DMS153 (cell line): ENCODE data around the gene NEURL2.
"Not testable (repeated sequence)": the region's sequence is repeated elsewhere in the genome, so short reads cannot be mapped to it uniquely, and the experiment has no call there.

ENCODE experiments used
- DNase-seq: peaks from one replicate; lab custom pipeline; 2025; lab: John Stamatoyannopoulos, UW

The NEURL2 gene

DNA sequence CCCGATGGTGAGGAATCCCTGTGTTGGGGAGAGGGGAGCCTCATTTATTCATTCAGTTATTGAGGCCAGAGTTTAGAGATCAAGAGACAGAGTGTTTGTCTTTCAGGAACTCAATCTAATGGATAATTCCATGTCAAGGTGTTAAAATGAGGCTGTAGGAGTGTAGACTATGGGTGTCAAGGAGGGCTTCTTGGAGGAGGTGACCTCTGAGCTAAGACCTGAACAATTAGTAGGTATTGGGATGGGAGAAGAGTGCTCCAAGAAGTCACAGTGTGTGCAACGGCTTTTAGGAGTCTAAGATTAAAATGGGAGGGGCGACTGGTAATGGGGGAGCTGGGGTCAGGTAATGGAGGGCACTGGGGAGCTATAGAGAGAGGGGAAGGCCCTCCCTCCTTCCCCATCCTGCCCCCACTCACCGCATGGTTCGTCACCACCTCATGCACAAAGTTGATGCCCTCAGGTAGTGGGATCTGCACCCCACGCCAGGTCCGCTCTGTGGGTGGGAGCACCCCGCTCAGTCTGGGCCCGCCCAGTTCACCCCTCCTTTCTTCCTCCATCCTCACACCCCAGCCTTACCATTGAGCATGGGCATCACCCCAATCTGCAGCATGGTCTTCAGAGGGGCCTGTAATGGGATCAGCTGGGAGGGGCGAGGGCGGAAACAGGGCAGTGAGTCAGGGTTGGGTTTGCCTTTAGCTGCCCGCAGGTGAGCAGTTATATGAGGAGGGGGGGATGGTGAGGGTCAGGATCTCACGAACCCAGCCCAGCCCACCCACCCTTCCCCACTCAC is 8.2 kb upstream of the NEURL2 start:
- no peak for DNase-seq

DNA sequence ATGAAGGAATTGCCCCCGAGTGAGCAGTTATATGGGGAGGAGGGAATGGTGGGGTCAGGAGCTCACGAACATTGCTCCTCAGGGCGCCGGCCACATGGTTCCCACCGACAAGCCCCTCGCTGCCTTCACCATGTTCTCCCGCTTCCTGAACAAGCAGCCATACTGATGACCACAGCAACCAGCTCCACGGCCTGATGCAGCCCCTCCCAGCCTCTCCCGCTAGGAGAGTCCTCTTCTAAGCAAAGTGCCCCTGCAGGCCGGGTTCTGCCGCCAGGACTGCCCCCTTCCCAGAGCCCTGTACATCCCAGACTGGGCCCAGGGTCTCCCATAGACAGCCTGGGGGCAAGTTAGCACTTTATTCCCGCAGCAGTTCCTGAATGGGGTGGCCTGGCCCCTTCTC is 7.3 kb upstream of the NEURL2 start:
- no peak for DNase-seq

DNA sequence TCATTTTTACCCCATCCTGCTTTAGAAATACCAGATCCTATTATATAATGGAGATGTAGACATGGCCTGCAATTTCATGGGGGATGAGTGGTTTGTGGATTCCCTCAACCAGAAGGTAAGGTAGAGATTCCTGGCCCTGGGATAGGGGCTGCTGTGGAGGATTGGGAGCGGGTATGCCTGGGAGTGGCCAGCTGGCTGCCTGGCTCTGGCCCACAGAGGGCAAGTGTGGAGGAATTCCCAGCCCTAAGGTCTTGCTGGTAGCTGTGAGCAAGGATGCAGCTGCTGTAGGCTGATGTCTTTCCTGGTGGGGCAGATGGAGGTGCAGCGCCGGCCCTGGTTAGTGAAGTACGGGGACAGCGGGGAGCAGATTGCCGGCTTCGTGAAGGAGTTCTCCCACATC is 6.7 kb upstream of the NEURL2 start:
- no peak for DNase-seq

DNA sequence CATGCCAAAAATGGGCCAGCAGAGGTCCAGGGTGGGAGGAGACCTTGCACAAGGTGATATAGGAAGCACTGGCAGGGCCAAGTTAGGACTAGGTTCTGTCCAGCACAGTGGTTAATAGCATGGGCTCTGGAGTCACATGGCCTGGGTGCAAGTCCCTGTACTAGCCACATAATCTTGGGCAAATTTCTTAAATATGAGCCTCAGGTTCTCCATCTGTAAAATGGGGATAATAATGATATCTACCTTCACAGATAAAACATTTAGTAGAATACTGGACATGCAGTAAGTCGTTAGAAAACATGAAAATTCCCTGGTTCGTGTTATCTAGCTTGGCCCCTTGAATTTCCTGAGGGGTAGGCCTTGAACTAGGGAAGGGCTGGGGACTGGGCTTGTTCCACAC is 6.3 kb upstream of the NEURL2 start:
- DNase-seq, result no peak

DNA sequence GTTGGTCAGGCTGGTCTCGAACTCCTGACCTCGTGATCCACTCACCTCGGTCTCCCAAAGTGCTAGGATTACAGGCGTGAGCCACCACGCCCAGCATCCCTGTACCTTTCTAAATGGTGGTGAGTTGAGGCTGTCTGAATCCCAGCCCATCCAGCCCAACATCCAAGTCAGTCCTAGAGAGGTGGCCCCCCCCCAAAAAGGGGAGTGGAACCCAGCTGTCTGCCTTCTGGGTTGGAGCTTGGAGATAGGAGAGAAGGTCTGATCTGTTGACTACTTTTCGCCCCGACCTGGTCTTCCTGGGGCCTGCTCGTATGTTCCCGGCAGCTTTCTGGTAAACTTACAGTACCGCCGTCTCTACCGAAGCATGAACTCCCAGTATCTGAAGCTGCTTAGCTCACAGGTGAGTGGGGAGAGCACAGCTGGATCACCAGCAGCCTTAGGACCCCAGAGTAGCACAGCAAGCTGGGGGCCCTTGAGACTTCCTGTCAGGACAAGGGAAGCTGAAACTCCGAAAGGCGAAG is 5.7 kb upstream of the NEURL2 start:
- DNase-seq, result no peak

DNA sequence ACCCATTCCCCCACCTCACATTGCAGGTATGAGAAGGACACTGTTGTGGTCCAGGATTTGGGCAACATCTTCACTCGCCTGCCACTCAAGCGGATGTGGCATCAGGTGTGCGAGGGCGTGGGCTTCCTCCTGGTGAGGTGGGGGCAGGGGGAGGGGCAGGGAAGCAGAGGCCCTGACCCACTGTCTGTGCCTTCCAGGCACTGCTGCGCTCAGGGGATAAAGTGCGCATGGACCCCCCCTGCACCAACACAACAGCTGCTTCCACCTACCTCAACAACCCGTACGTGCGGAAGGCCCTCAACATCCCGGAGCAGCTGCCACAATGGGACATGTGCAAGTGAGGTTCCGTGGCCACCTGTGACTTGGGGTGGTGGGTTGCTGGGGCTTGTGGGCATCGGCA is 3.8 kb upstream of the NEURL2 start:
- DNase-seq, result no peak

DNA sequence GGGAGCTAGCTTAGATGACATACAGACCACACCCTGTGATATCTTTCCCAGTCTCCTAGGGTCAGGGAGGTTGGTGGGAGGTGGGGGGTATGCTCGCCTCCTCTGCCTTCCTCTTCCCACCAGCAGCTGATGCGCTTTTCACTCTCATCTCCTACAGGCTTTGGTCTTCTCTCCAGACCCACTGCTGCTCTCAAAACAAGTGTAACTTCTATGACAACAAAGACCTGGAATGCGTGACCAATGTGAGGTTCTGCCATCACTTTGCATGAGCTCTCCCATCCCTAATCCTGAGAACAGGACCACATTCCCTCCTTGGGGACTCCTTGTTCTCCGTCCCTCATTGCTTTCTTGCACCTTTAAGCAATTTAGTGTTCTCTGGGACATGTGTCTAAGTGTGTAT is 2.8 kb upstream of the NEURL2 start:
- DNase-seq, result no peak

DNA sequence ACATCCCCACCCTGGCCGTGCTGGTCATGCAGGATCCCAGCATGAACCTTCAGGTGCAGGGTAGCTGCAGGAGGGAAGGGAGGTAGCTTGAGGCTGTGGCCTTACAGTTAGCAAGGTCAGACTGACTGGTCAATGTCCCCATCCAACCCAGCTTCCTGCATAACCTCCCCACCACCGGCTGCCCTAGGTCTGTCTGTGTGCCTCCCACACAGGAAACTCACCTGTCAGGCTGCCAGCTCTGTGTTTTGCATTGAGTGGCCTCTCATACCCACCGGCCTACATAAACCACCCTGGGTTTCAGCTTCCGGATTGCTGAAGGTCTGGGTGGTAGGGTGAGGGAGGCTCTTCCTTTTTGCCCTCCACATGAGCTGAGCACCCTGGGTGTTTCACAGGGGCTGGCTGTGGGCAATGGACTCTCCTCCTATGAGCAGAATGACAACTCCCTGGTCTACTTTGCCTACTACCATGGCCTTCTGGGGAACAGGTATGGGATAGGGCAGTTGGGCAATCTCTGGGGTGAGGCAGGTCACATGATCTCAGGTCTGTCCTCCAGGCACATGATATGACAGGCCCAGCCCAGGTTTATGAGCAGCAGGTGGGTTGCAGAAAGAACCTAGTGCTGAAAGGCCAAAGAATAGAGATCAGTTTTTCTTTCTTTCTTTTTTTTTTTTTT is 2.0 kb upstream of the NEURL2 start:
- no peak for DNase-seq

DNA sequence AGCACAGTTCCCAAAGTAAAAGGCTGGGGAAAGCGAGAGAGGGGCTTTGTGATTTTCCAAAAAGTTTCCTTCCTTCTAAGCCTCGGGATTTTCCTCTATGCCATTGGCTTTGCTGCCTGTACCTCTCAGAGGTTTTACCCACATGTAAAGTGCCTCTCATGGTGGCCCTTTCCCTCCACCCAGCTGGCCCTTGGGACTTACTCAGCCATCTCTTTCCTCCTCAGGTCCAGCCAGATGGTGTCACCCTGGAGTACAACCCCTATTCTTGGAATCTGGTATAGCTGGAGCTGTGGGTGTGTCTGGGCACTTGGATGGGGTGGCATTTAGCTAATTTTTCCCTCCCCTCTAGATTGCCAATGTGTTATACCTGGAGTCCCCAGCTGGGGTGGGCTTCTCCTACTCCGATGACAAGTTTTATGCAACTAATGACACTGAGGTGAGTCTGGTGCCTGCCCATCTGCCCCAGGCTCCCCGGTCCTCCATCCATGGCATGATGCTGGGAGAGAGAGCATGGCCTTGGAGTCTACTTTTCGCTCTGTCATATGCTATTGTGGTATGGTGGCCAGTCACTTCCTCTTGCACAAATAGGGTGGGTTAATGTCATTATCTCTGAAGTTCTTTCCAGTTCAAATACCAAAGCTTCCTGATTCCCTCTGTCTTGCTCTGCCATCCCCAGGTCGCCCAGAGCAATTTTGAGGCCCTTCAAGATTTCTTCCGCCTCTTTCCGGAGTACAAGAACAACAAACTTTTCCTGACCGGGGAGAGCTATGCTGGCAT is 1.2 kb upstream of the NEURL2 start:
- DNase-seq, result no peak

DNA sequence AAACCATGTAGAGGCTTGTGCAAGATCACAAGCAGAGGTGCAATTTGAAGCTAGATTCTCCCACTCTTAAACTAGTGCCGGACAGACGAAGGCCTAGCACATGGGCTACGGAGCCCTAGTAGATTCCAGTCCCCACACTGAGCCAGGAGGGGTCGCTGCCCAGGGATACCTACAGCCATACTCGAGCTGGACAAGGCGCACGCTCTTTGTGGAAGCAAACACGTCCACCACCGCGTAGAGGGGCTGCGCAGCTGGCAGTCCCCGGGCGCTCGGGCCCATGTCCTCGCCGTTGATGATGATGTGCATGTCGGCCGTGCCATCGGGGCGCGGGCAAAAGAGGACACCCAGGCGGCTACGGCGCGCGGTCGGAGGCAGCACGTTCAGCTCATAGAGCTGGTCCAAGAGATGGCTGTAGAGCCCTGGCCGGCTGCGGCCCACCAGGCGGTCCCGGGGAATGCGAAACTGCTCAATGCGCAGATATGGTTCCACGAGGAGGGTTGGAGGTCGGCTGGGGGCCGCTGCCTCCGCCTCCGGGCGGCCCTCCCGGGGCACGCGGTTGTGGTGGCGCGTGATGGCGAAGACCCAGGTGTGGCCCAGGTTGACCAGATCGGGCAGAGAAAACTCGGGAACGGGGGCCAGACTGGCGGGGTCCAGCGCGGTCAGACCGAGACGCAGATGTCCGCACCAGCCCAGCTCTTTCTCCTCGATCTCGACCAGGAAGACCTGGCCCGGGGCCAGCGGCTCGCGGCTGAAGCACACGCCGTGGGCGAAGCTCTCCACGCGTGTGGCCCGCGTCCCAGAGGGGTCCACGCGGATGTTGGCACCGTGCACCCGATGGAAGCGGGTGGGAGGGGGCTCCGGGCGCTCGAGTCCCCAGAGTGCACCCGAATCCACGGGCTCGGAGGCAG is 677 bp downstream of the NEURL2 start:
- peak; percentile 33 for DNase-seq

DNA sequence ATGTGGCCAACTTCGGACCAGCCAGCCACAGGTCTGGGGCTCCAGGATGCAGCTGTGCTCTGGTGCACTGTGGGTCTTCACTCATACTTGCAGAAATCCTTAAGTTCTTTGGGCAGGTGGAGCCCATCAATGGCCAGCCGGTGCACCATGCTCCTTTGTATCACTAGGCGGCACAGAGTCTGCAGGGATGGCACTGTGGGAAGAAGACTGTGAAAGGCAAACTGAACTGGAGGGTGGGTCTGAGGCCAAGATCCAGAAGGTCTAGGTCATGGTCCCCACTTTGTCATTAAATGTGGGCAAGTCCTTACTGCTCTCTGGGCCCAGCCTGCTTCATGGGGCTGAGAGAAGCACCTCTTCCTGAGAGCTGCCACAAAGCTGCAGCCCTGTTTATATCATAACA is 2.3 kb downstream of the NEURL2 start:
- no peak for DNase-seq

DNA sequence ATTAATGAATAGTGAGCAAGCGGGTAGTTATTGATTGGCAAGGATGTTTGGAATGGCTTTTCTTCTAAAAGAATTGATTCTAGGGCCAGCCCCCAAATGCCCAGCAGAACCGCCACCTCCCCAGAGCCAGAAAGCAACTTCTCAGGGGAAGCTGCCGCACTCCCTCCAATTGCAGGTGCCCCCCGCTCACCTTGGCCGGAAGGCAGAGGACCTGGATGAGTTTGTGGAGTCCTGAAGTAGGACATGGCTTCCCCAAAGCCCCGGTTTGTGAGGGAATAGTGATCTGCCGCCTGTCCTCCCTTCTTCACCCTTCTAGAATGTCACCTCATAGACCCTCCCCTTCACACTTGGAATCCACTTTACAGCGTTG is 3.7 kb downstream of the NEURL2 start, which contains the start of gene SPATA25:
Gene SPATA25, minus strand, starts transcription at position 277 of the 370 bp plus-strand sequence. Its CDS starts 32 bp downstream, at position 245.
- DNase-seq, result no peak

DNA sequence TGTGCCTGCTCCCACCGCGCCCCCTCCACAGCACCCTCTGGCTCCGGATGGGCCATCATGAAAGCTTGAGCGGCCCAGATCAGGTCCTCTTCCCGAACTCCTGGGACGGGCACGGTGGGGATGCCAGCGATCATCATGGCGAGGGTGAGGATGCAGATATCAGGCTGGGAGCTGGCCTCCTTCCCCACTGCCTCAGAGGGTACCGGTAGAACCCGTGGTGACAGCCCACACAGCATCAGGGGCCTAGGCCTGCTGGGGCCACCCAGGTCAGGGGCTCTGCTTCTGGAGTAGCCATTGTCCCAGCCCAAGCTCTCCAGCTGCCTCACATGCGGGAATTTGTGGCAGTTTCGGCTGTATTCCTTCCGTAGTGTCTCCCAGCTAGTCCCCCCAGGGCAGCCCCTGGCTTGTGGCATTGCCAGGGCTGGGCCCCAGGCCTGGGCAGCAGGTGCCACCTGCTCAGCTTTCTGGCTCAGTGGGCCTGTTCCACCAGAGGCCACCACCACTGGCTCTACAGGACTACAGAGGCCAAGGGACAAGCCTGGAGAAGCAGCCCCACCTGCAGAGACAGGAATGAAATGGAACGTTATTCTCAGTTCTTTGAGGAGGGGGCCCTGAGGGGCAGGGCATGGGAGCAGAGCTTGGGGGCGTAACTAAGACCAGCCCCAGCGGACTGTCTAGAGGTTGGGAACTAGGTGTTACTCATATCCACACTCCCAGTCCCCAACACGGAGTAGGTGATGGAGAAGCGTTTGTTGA is 4.2 kb downstream of the NEURL2 start:
- DNase-seq, result no peak

DNA sequence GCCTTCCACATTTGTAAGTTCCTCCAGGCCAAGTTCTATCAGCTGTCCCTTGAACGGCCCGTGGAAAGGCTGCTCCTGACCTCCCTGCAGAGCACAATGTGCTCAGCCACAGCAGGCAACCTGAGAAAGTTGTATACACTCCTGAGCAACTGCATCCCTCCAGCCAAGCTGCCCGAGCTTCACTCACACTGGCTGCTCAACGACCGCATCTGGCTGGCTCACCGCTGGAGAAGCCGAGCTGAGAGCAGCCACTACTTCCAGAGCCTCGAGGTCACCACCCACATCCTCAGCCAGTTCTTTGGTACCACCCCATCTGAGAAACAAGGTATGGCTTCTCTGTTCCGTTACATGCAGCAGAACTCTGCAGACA is 7.9 kb downstream of the NEURL2 start:
- DNase-seq, result no peak

DNA sequence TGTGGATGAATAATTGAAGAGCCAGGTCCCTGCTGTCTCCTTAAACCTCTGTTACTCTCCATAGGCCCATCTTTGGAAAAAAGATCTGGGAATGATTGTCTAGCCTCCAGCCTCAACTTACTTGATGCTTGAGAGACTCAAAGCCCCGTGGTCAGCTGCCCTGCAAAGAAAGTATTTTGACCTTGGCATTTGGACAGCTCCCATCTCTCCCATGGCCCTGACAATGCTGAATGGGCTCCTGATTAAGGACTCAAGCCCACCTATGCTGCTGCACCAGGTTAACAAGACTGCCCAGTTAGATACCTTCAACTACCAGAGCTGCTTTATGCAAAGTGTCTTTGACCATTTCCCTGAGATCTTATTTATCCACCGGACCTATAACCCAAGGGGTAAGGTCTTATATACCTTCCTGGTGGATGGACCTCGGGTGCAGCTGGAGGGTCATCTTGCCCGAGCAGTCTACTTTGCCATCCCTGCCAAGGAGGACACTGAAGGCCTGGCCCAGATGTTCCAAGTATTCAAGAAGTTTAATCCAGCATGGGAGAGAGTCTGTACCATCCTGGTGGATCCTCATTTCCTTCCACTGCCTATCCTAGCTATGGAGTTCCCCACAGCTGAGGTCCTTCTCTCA is 8.4 kb downstream of the NEURL2 start:
- no peak for DNase-seq

DNA sequence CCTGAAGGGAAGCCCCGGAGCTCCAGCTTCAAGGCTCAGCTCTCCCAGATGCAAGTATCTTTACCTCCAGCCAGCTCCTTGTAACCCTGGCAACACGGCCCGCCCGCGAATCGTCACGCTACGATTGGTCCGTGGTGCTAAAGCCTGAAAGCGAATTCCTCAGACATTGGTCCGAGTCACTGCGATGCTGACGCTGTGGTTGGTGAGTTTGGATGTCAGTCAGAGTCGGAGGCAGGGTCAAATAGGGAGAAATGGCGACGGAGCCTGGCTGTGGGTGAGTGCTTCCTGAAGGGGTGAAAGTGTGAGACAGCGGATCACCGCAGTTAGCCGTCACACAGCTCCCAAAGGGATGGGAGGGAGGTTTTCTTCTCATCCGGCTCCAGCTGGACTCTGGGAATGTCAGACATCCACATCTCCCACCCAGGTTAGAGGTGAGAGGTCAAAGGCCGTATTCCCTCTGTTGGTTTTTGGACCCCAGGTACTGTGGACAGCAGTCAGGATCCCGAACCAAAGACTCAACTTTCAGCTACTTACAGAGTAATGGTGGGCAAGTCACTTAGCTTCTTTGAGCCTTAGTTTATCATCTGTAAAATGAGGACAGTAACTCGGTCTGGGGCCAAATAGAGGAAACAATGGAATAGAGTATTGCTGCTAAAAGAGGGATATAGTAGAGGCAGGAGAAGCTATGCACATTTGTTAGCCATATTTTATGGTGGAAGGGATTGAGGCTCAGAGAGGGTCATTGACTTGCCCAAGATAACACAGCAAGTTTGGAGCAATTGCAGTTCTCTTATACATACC is 9.8 kb downstream of the NEURL2 start, which contains the start of gene ZSWIM1:
Gene ZSWIM1, plus strand, starts transcription at position 240 of the 801 bp plus-strand sequence. CDS start 1,366 bp downstream, outside the sequence.
- DNase-seq, result peak; percentile 98

DNA sequence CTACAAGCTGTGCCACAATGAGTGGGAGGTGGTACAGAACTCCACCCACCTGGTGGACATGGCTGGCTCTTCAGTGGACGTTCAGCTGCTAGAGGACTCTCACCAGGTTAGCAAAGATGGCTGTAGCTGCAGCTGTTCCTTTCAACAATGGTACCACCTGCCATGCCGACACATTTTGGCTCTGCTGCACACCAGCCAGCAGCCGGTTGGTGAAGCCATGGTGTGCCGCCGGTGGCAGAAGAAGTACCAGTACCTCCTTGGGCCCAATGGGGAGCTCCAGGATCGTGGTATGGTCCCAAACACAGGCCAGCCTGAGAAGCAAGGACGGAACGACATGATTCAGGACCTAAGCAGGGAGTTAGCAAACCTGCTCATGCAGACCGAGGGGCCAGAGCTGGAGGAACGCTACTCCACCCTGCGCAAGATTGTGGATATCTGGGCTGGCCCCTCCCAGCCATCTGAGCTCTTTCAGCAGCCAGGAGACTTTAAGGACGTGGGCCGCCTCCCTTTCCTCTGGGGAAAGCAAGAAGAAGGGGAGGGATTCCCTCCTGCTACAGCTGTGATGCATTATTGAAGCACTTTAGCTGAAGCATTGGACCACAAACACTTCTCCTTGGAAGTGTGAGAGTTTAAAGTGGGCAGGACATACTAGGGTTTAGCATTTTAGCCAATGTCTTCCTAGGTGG is 12.8 kb downstream of the NEURL2 start:
- no peak for DNase-seq

DNA sequence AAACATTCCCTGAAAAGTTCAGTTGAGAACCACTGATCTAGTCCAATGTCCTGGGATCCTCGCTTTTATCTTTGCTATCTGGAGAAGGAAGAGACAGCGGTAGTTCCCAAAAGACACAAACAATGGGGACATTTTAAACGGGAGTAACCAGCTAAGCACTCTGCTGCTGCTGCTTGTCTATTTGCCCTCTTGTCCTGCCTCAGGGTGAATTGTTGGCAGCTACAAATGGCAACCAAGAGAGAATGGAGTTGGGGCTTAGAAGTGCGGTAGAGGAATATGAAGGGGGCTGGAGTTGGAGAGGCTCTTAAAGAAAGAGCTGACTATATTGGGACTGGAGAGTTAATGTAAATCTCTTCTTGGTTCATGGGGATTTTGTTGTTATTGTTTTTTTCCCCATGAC is 16.4 kb downstream of the NEURL2 start:
- DNase-seq, result no peak

DNA sequence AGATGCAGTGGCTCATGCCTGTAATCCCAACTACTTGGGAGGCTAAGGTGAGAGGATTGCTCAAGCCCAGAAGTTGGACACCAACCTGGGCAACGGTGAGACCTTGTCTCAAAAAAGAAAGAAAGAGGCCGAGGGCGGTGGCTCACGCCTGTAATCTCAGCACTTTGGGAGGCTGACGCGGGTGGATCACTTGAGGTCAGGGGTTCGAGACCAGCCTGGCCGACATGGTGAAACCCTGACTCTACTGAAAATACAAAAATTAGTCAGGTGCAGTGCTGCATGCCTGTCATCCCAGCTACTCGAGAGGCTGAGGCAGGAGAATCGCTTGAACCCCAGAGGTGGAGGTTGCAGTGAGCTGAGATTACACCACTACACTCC is 16.9 kb downstream of the NEURL2 start:
- DNase-seq, result not testable (repeated sequence)
